Neural cell (in vitro differentiated cells): ENCODE data around the gene CIRBP. TPM values are rescaled to one million over a fixed set of nuclear protein-coding genes. Genes with fewer than 3 reads are reported as not detected.
A peak's percentile ranks its signal among the peaks of the same experiment; 100 is the strongest.

Source experiments
- H2AFZ ChIP-seq: fragments of 200-600, 300-800 bp; sonication (generic), shearing (Covaris generic); 2 replicates; pipeline ENCODE4 v1.6.0; 2014; ENCODE audit warnings: low read depth, mild to moderate bottlenecking, antibody characterized with exemption, low read length, moderate library complexity
- H3F3A ChIP-seq: fragments of 200-600 bp; shearing (Covaris generic); 2 replicates; pipeline ENCODE4 v1.6.1; 2016; ENCODE audit warnings: mild to moderate bottlenecking, moderate library complexity, mixed read lengths, antibody characterized with exemption, low read length; ENCODE audit not compliant: insufficient read depth, poor library complexity, severe bottlenecking
- H3K27ac ChIP-seq: fragments of 200-600, 300-800 bp; sonication (generic), shearing (Covaris generic); 2 replicates; pipeline ENCODE4 v1.5.1; 2014; ENCODE audit warnings: mild to moderate bottlenecking, low read length, moderate library complexity
- H3K27me3 ChIP-seq: fragments of 300-800, 200-600 bp; sonication (generic), shearing (Covaris generic); 2 replicates; pipeline ENCODE4 v1.6.0; 2014; ENCODE audit warnings: mild to moderate bottlenecking, low read depth, low read length, moderate library complexity; ENCODE audit not compliant: insufficient read depth
- H3K36me3 ChIP-seq: fragments of 300-800, 200-600 bp; sonication (generic), shearing (Covaris generic); 2 replicates; pipeline ENCODE4 v1.5.1; 2014; ENCODE audit warnings: mild to moderate bottlenecking, antibody characterized with exemption, low read length, moderate library complexity; ENCODE audit not compliant: insufficient read depth
- H3K4me2 ChIP-seq: fragments of 300-800, 200-600 bp; sonication (generic), shearing (Covaris generic); 2 replicates; pipeline ENCODE4 v1.6.0; 2014; ENCODE audit warnings: mild to moderate bottlenecking, low read length
- H3K4me3 ChIP-seq: fragments of 300-800, 200-600 bp; sonication (generic), shearing (Covaris generic); 2 replicates; pipeline ENCODE4 v1.5.1; 2014; ENCODE audit warnings: mild to moderate bottlenecking, low read length, moderate library complexity
- H3K79me2 ChIP-seq: fragments of 200-600 bp; shearing (Covaris generic); replicated peaks from 2 replicates; pipeline ENCODE4 v1.6.0; 2014; ENCODE audit warnings: mild to moderate bottlenecking, low read length, moderate library complexity; ENCODE audit not compliant: insufficient read depth
- H3K9ac ChIP-seq: fragments of 300-800, 200-600 bp; sonication (generic), shearing (Covaris generic); 2 replicates; pipeline ENCODE4 v1.6.1; 2016; ENCODE audit warnings: mild to moderate bottlenecking, low read length, mixed read lengths
- H3K9me2 ChIP-seq: fragments of 200-600 bp; shearing (Covaris generic); 2 replicates; pipeline ENCODE4 v1.6.1; 2016; ENCODE audit warnings: mild to moderate bottlenecking, low read length, mixed read lengths; ENCODE audit not compliant: insufficient read depth
- H3K9me3 ChIP-seq: fragments of 200-600, 300-800 bp; sonication (generic), shearing (Covaris generic); 2 replicates; pipeline ENCODE4 v1.6.1; 2016; ENCODE audit warnings: mild to moderate bottlenecking, mixed run types, low read length, moderate library complexity, mixed read lengths
- H4K20me1 ChIP-seq: fragments of 200-600 bp; shearing (Covaris generic); 2 replicates; pipeline ENCODE4 v1.6.1; 2016; ENCODE audit warnings: mild to moderate bottlenecking, mixed run types; ENCODE audit not compliant: insufficient read depth
- EP300 ChIP-seq: fragments of 450-650 bp; conservative IDR thresholded peaks from 2 replicates; pipeline ENCODE4 v1.6.1; 2014; ENCODE audit warnings: antibody characterized with exemption, mild to moderate bottlenecking, moderate library complexity; ENCODE audit not compliant: poor library complexity, severe bottlenecking
- EZH2 ChIP-seq: fragments of 200-600, 300-800 bp; shearing (Covaris generic), sonication (generic); IDR thresholded peaks from 2 replicates; pipeline ENCODE4 v1.6.1; 2014; ENCODE audit warnings: antibody characterized with exemption, low read length, borderline replicate concordance, mild to moderate bottlenecking; ENCODE audit not compliant: insufficient read depth, poor library complexity, severe bottlenecking
- MXI1 ChIP-seq: fragments of 450-650 bp; conservative IDR thresholded peaks from 2 replicates; pipeline ENCODE4 v1.6.1; 2014; ENCODE audit warnings: antibody characterized with exemption, mild to moderate bottlenecking; ENCODE audit not compliant: poor library complexity, severe bottlenecking
- POLR2AphosphoS5 ChIP-seq: IDR thresholded peaks from 2 replicates; pipeline ENCODE4 v1.6.1; 2012
- RAD21 ChIP-seq: fragments of 450-650 bp; conservative IDR thresholded peaks from 2 replicates; pipeline ENCODE4 v1.6.1; 2014; ENCODE audit warnings: antibody characterized with exemption, mild to moderate bottlenecking, moderate library complexity
- REST ChIP-seq: IDR thresholded peaks from 2 replicates; pipeline ENCODE4 v1.6.1; 2012; ENCODE audit warnings: borderline replicate concordance
- SMC3 ChIP-seq: fragments of 450-650 bp; conservative IDR thresholded peaks from 2 replicates; pipeline ENCODE4 v1.6.1; 2014; ENCODE audit warnings: antibody characterized with exemption, mild to moderate bottlenecking, moderate library complexity; ENCODE audit not compliant: poor library complexity
- TAF1 ChIP-seq: IDR thresholded peaks from 2 replicates; pipeline ENCODE4 v1.6.1; 2012; ENCODE audit warnings: low read depth
- polyA plus RNA-seq: library from polyadenylated mRNA; depleted of rRNA; stranded (reverse); fragments of >200 nt; gene quantifications from 2 replicates; pipeline ENCODE4 v1.2.3, GENCODE V29; 2014
- TF ChIP-seq, protein P1 (sequence below): fragments of 450-650 bp; IDR thresholded peaks from 2 replicates; pipeline ENCODE4 v1.5.1; 2014; ENCODE audit warnings: antibody characterized with exemption, mild to moderate bottlenecking, moderate library complexity; ENCODE audit not compliant: poor library complexity, severe bottlenecking

The CIRBP gene
- polyA plus RNA-seq, 1 donor from 2014 or later, result 1,663 TPM

DNA sequence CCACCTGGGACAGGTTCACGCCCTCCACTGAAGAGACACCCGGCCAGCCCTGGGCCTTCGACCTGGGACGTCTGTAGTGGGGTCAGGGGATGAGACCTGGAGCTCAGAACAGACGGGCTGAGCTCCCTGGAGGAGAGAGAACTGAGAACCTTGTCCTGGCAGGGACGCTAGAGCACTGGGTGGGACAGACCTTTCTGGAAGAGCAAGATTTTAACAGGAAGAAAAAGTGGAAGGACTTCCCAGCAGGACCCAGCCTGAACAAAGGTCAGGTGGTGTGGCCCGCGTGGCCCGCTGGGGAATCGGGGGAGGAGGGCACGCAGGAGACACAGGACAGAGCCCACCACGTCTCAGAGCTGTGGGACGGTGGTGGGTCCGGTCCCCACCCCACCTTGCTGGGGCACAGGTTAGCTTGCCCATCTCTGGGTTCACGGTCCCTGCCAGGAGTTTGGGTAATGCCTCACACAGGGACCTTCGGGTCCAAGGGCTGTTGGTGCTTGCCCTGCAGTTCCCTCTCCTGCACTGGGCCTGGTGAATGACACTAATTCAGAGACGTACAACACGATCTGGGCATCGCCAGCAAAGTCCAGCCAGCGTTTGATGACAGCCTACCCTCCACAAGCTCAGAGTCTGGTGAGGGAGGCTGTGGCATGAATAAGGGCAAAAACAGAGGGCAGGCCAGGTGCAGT is 15.3 kb downstream of the CIRBP start:
- TF ChIP-seq TAF1 (no peak), POLR2AphosphoS5 (no peak), RAD21 (no peak), MXI1 (no peak), EZH2 (no peak), REST (no peak), EP300 (no peak), SMC3 (no peak)
- TF ChIP-seq, protein P1, sequence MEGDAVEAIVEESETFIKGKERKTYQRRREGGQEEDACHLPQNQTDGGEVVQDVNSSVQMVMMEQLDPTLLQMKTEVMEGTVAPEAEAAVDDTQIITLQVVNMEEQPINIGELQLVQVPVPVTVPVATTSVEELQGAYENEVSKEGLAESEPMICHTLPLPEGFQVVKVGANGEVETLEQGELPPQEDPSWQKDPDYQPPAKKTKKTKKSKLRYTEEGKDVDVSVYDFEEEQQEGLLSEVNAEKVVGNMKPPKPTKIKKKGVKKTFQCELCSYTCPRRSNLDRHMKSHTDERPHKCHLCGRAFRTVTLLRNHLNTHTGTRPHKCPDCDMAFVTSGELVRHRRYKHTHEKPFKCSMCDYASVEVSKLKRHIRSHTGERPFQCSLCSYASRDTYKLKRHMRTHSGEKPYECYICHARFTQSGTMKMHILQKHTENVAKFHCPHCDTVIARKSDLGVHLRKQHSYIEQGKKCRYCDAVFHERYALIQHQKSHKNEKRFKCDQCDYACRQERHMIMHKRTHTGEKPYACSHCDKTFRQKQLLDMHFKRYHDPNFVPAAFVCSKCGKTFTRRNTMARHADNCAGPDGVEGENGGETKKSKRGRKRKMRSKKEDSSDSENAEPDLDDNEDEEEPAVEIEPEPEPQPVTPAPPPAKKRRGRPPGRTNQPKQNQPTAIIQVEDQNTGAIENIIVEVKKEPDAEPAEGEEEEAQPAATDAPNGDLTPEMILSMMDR, result no peak
- H2AFZ ChIP-seq, result no peak overlapping the region

GRCh38 chr19:1284979-1285736 is 16.0 kb downstream of the CIRBP start:
- H3K9me2 ChIP-seq, result no peaks in the 10 kb centered on the region
- peak overlapping the region; percentile 62 for H3K4me3 ChIP-seq
- H3K27ac ChIP-seq, result peak overlapping the region; percentile 5
- TF ChIP-seq EZH2, result no peak
- TF ChIP-seq, protein P1, result no peak
- no peak for TF ChIP-seq MXI1
- no peak for TF ChIP-seq POLR2AphosphoS5
- no peak for TF ChIP-seq RAD21
- no peak for TF ChIP-seq TAF1
- no peak for TF ChIP-seq REST
- no peak for TF ChIP-seq EP300
- no peak for TF ChIP-seq SMC3
- H3K9ac ChIP-seq, result peak overlapping the region; percentile 68
- no peak overlapping the region for H3K4me2 ChIP-seq
- no peaks in the 10 kb centered on the region for H3K9me3 ChIP-seq
- H3K36me3 ChIP-seq, result no peaks in the 10 kb centered on the region
- H3K27me3 ChIP-seq, result no peaks in the 10 kb centered on the region
- peaks cover 22% of the 10 kb centered on the region for H3K79me2 ChIP-seq
- no peak overlapping the region for H2AFZ ChIP-seq
- H3F3A ChIP-seq, result no peaks in the 10 kb centered on the region
- no peaks in the 10 kb centered on the region for H4K20me1 ChIP-seq

More for the DNA sequence above, 15.3 kb downstream of the CIRBP start:
- H3K9me2 ChIP-seq, result no peaks in the 10 kb centered on the region
- no peaks in the 10 kb centered on the region for H3K27me3 ChIP-seq
- H4K20me1 ChIP-seq, result no peaks in the 10 kb centered on the region
- H3K36me3 ChIP-seq, result no peaks in the 10 kb centered on the region
- no peak overlapping the region for H3K9ac ChIP-seq
- H3K4me3 ChIP-seq, result no peak overlapping the region
- H3K79me2 ChIP-seq, result peaks cover 22% of the 10 kb centered on the region
- H3F3A ChIP-seq, result no peaks in the 10 kb centered on the region
- no peak overlapping the region for H3K27ac ChIP-seq
- no peaks in the 10 kb centered on the region for H3K9me3 ChIP-seq
- no peak overlapping the region for H3K4me2 ChIP-seq
